NCI-H446 (cell line): ENCODE measurements around the gene SFRP5.

ENCODE experiments used
- DNase-seq, 2 experiments: peaks; one replicate each; lab custom pipeline; 2025; lab: John Stamatoyannopoulos, UW

The SFRP5 gene

DNA sequence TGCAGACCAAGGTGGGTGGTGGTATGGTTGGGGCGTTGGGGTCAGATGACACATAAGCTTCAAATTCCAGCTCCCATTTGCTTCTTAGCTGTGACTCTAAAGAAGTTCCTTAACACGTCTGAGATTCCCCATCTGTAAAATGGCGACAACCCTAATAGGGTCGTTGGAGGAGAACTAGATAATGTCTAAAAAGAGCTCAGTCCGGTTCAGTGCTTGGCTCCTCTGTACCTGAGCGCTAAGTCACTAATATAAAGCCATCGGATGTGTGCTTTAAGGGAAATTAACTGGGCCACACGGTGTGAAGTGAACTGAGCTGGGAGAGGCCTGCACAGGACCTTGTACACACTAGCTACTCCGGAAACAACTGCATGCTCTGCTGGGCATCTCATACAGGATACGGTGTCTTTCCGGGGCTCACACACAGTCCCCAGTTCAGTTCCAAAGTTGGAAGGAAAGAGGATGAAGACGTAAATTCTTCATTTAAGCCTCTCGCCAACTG lies 35.3 kb downstream of the SFRP5 start:
- no peak for DNase-seq

DNA sequence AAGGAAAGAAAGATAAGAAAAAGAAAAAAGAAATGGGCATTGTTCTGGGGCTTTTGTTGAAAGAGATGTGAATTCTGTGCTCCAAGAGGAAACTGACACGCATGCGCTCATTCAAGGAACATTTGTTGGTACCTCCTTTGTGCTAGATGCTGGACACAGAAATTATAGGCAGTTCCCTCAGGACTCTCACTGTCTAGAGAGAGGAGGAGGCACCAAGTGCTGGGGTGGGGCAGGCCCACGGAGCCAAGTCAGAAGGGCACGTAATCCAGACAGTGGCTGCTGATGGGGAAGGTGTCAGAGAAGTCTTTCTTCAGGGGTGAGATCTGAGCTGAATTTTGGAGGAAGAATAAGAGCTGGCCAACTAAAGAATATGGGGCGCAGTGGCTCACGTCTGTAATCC lies 37.8 kb downstream of the SFRP5 start:
- no peak for DNase-seq

DNA sequence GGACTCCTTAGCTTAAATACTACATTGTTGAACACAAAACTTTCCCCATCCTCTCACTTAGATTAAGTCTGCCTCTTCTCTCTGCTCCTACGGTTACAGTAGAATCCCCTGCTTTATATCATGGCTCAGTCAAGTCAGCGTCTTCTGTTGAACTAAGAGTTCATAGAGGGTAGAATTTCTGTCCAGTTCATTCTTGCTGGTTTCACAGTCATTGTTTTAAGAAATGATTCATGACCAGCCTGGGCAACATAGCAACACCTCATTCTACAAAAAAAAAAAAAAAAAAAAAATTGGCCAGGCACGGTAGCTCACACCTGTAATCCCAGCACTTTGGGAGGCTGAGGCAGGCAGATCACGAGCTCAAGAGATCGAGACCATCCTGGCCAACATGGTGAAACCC lies 38.5 kb downstream of the SFRP5 start:
- no peak for DNase-seq

DNA sequence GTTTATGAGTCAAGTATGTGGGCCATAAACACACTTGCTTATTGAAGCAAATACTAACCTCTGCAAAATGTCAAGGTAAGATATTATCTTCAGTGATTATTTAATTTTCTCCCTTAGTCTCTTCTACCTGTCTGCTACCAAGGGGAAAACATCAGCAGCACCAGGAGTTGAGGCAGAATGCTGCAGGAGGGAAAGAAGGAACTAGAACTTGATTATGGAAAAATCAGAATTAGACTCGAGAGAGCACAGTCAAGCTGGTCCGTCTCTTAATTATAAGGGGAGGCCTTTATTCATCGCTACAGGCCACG lies 39.8 kb downstream of the SFRP5 start:
- no peak for DNase-seq

DNA sequence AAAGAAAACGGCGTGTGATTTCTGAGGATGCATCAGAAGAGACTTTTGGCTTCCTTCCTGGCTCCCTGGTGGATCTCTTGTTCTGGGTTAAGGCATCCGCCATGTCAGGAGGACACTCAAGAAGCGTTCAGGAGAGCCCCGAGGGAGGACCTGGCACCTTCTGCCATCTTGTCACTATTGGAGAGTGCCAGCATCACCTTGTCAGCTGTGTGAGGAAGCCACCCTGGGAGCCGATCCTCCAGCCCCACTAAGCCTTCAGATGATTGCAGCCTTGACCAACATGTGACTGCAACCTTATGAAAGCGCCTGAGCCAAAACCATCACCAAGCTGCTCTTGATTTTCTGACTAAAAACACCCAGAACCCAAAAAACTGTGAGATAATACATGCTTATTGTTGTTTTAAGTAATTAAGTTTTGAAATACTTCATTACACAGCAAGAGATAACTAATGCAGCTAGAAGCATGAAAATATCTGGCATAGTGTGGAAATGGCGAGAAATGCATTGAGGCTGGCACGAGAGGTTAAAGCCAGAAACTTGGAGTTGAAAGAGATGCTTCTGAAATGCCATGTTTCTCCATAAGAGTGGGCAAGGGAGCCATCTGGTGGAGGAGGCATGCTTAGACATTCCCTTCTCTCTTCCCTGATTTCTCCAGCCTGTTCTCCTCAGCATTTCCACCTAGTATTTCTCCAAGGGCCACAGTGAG lies 40.3 kb downstream of the SFRP5 start:
- peak; percentile 44 to 69 for DNase-seq

DNA sequence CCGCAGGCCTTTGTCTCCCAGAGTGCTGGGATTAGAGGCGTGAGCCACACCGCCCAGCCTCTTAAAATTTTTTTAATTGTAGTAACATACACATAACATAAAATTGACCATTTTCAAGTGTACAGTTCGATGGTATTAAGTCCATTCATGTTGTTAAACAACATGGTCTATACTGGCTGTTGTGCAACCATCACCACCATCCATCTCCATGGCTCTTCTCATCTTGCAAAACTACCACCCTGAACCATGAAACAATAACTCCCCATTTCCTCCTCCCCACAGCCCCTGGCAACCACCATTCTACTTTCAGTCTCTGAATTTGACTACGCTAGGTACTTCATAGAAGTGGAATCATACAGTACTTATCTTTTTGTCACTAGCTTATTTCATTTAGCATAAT lies 42.8 kb downstream of the SFRP5 start:
- DNase-seq: no peak

DNA sequence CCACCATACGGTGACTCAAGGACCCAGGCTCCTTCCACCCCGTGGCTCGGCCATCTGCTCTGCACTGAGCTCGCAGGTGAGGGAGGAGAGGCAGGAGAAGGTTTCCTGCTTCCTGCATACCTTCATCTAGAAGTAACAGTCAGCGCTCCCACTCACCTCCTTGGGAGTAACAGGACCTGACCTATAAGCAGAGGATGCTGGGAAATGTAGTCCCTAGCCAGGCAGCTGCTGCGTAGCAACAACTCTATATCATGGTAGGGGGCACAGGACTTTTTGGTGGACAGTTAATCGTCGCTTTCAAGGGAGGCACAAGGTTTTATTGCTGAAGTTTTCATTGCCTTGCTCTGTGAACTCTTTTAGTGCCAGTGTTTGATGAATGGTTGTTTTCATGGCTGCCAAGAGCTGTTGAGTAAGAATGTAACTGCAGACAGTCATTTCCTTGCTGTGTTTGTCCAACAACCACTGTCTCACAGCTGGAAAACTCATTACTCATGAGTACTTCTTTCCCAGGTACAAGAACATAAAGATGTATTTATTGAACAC lies 45.1 kb downstream of the SFRP5 start:
- DNase-seq: no peak

DNA sequence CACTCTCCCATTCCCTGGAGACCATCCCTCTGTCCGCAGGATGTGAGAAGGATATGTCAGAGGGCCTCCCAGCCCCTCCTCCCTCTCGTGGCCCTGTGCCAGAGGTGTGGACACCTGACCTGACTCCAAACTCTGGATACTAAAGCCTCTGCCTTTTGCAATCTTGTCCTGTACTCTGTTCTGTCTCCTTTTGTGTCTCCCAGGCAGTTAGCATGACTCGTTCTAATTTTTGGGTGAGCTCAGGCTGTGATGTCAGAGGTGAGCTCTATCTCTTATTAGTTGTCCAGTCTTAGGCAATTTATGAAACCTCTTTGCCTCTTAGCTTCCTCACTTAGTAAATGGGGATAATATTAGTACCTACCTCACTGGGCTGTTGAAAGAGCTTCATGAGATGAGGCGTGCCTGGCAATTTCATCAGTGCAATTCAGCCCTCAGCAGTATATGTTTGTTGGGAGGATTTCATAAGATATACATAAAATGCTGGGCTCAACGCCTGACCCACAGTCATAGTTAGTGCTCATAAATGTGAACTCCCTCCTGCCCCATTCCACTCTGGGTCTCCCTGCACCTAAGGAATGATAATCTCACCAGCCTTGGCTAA lies 47.4 kb downstream of the SFRP5 start:
- DNase-seq: no peak

DNA sequence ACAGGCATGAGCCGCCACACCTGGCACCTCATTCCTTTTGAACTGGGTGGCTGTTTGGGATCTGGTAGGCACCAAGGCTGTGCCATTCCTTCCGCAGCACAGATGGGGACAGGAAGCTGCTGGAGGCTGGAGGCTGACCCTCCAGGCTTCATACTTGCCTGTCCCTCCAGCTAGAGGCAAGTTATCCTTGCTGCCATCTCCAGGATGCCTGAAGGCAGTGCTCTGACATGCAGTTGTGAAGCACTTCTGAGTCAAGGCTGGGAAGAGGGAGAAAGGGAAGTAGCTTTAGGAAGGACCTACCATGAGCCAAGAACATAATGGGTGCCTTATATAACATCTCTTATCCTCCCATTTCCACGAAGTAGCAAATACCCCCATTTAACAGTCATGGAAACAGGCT lies 48.8 kb downstream of the SFRP5 start:
- DNase-seq: no peak

DNA sequence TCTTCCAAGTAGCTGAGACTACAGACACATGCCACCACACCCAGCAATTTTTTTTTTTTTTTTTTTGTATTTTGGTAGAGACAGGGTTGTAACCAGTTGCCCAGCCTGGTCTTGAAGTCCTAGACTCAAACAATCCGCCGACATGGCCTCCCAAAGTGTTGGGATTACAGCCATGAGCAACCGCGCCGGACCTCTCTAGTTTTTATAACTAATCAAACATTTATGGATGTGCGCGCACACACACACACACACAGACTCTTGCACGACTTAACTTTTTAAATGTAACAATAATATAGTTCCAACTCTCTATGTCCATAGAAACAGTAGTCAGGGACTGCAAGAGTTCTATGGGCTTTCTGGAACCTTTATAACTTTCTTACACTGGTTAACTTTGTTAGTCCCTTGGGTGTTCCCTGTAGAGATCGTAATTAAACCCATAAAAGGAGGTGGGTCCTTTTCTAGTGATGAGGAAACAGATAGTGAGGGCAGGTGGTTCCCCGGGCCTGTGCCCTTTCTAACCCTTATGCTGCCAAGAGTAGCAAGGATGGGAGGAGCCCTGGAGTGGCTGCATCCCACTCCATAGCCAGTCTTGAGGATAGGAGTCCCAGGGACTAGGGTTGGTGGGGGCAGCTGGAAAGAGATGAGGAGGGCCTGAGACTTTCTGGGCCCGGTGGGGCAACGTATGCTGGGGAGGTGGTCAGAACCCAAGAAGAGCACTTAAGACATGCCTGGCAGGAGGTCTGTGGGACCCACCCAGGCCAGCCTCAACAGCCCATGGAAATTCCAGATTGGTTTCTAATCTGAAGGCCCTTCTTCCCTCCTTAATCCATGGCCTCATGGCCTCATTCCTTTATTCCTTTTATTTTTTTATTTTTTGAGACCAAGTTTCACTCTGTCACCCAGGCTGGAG lies 49.7 kb downstream of the SFRP5 start:
- no peak for DNase-seq

DNA sequence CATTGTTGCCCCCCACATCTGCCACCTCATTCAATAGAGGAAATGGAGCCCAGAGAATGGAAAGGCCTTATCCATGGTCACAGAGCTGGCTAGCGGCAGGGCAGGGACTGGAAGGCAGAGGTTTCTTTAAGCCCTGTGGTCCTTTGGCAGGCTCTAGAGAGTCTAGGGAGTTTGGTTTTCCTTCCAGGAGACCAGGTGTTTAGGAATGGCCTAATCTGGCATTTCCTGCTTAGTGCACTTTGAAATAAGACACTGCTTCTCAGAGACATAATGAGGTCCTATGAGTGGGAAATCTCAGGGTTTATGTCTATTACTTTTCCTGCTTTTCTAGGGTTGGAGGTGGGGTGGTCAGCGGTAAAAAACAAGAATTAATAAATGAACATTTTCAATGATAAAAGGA lies 52.2 kb downstream of the SFRP5 start:
- no peak for DNase-seq

DNA sequence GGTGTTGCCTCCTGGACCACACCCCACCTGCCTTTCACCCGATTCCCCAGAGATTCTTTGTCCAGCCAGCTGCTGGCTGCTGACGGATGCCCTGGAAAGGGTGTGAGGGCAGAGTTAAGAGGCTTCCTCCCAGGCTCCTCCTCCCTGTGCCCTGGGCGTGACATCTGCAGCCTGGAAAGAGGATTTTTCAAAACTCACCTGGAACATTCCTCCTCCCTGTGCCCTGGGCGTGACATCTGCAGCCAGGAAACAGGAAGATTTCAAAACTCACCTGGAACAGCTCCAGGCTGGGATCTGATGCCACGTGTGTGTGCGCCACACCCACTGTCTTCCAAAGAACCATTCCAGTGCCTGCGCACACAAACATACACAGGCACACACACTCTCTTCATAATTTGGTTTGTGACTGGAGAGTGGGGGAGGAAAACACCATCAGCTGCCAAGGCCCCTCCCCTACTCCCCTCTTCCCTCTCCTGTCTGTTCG lies 53.1 kb downstream of the SFRP5 start:
- no peak for DNase-seq

DNA sequence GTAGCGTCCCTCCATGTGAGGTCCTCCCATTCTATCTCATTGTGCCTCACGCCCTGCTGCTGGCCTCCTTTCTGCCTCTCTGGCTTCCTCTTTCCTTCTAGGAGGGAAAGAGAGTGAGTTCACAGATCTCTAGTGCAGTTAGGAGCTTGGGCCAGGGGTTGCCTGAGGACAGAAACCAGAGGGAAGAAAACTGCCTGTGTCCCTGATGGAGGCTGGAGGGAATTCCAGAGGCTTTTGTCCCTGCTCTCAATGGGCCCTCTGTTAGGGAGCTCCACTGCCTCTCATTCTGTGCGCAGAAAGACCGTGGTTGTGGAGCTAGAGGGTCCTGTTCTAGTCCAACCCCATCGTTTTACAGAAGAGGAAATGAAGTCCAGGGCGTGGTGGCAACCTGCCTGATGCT lies 53.6 kb downstream of the SFRP5 start:
- no peak for DNase-seq

DNA sequence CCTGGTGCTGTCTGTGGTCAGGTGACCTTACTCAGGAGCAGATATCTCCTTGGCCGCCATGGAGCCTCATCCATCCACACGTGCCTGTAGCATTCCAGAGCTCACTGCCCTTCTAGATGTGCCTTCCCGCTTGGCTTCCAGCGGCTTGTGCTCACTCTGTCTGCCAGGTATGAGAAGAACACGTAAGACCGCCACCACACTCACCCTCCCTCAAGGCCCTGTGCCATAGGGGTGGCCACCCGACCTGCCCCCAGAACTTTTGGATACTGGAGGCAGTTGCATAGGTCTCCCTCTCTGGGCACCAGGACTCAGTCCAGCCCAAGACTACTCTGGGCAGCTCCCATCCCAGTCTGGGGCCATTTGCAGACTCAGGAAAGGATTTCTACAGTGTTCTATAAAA lies 54.2 kb downstream of the SFRP5 start:
- DNase-seq: no peak
